HepG2 (cell line): ENCODE data around the gene CFAP90. TPM values are rescaled to one million over a fixed set of nuclear protein-coding genes. Genes with fewer than 3 reads are reported as not detected.

Source experiments
- ATAC-seq: fragments of 200-7000 bp; cut with Tn5 transposase; 3 replicates; pipeline ENCODE4 v1.9.1; 2020; ENCODE audit warnings: mild to moderate bottlenecking, moderate library complexity
- BruUV-seq: library from RNA; stranded (reverse); fragments of 400-500 nt; replicated peaks from 2 replicates; lab custom pipeline; 2021; lab: Mats Ljungman, UMichigan
- CTCF ChIA-PET: fragments of 300-600 bp; formaldehyde crosslinking; extraction: SDS; loops from one replicate; lab custom pipeline; 2021; ENCODE audit warnings: low total read pairs, inconsistent platforms, low intra/inter-chr PET ratio; lab: Yijun Ruan, JAX
- POLR2A ChIA-PET: fragments of 350-600 bp; sonication (Branson Sonifier 250); formaldehyde crosslinking; loops from one replicate; lab custom pipeline; 2020; ENCODE audit warnings: antibody characterized with exemption, inconsistent platforms; lab: Yijun Ruan, JAX
- DNase-seq: peaks from one replicate; pipeline ENCODE4 v3.0.0-alpha.2; 2015; ENCODE audit warnings: low spot score
- FAIRE-seq: peaks from 3 replicates; lab custom pipeline; 2011; peaks lifted over from hg19 to GRCh38; lab: Jason Lieb, UNC
- H2AFZ ChIP-seq: one replicate; pipeline ENCODE4 v1.6.1; 2011; ENCODE audit warnings: low read length, inconsistent platforms
- H3K27ac ChIP-seq: fragments of 300-600 bp; 3 replicates; pipeline ENCODE4 v1.8.0; 2011; ENCODE audit warnings: mixed run types, mild to moderate bottlenecking, mixed read lengths, low read length, inconsistent platforms; ENCODE audit not compliant: insufficient read depth; ENCODE audit errors: extremely low read length
- H3K27me3 ChIP-seq, 2 experiments: fragments of 200-600 bp in 1 of 2; 2 replicates in 1 of 2; 3 replicates in 1 of 2; pipeline versions ENCODE4 v1.6.0 to v1.8.0; 2011; ENCODE audit warnings: low read length in 2 of 2, mild to moderate bottlenecking in 2 of 2, moderate library complexity in 2 of 2, inconsistent platforms in 1 of 2; ENCODE audit not compliant: insufficient read depth in 2 of 2, control insufficient read depth in 1 of 2
- H3K36me3 ChIP-seq, 2 experiments: fragments of 200-600 bp in 1 of 2; replicated peaks in 1 of 2; 2 replicates in 1 of 2; 3 replicates in 1 of 2; pipeline versions ENCODE4 v1.5.1 to v1.8.0; 2011; ENCODE audit warnings: low read length in 2 of 2, inconsistent platforms in 1 of 2; ENCODE audit not compliant: insufficient read depth in 2 of 2, control insufficient read depth in 1 of 2
- H3K4me1 ChIP-seq: 2 replicates; pipeline ENCODE4 v1.5.1; 2012; ENCODE audit warnings: low read length, inconsistent platforms; ENCODE audit not compliant: insufficient read depth
- H3K4me2 ChIP-seq: 2 replicates; pipeline ENCODE4 v1.6.0; 2011; ENCODE audit warnings: low read depth, low read length, inconsistent platforms
- H3K4me3 ChIP-seq, 3 experiments: fragments of 200-600 bp in 1 of 3; sonication (generic), shearing (Covaris generic) in 1 of 3; replicated peaks in 1 of 3; 2 replicates each; pipeline ENCODE4 v1.5.1; 2011 to 2016; ENCODE audit warnings: low read length in 3 of 3, inconsistent platforms in 2 of 3, low read depth in 2 of 3, mild to moderate bottlenecking in 2 of 3, control low read depth in 1 of 3, mixed read lengths in 1 of 3; ENCODE audit not compliant: insufficient read depth in 1 of 3
- H3K79me2 ChIP-seq: one replicate; pipeline ENCODE4 v1.6.1; 2011; ENCODE audit warnings: low read length, inconsistent platforms; ENCODE audit not compliant: insufficient read depth
- H3K9ac ChIP-seq: 2 replicates; pipeline ENCODE4 v1.6.0; 2011; ENCODE audit warnings: mild to moderate bottlenecking, low read depth, low read length, inconsistent platforms; ENCODE audit not compliant: insufficient read depth
- H3K9me3 ChIP-seq: 2 replicates; pipeline ENCODE4 v1.5.1; 2012; ENCODE audit warnings: mild to moderate bottlenecking, low read length
- H4K20me1 ChIP-seq: 2 replicates; pipeline ENCODE4 v1.6.0; 2011; ENCODE audit warnings: inconsistent platforms, mild to moderate bottlenecking, low read length, moderate library complexity; ENCODE audit not compliant: insufficient read depth
- ETV5 ChIP-seq: IDR thresholded peaks from 2 replicates; pipeline ENCODE4 v1.6.1; 2018; ENCODE audit warnings: missing biosample characterization, missing genetic modification reagents, inconsistent platforms, borderline replicate concordance
- HOXA7 ChIP-seq: sonication (generic); formaldehyde crosslinking; IDR thresholded peaks from 2 replicates; pipeline ENCODE4 v1.8.1; 2022; ENCODE audit warnings: mild to moderate bottlenecking, missing genetic modification reagents, moderate library complexity
- MED8 ChIP-seq: sonication (generic); formaldehyde crosslinking; IDR thresholded peaks from 2 replicates; pipeline ENCODE4 v1.8.1; 2023; ENCODE audit warnings: mild to moderate bottlenecking, missing genetic modification reagents; ENCODE audit not compliant: insufficient replicate concordance
- NCOA5 ChIP-seq: sonication (generic); formaldehyde crosslinking; IDR thresholded peaks from 2 replicates; pipeline ENCODE4 v1.4.0; 2020; ENCODE audit warnings: missing genetic modification reagents
- NFKB2 ChIP-seq: sonication (generic); formaldehyde crosslinking; IDR thresholded peaks from 2 replicates; pipeline ENCODE4 v1.4.0; 2020; ENCODE audit warnings: missing genetic modification reagents, borderline replicate concordance
- NKX3-1 ChIP-seq: sonication (generic); formaldehyde crosslinking; IDR thresholded peaks from 2 replicates; pipeline ENCODE4 v1.5.0; 2020; ENCODE audit warnings: missing genetic modification reagents
- NR2F6 ChIP-seq, 2 experiments: IDR thresholded peaks; 2 replicates each; pipeline ENCODE4 v1.6.1; 2016; ENCODE audit warnings: antibody characterized with exemption in 1 of 2, mild to moderate bottlenecking in 1 of 2
- NR3C1 ChIP-seq: sonication (generic); formaldehyde crosslinking; IDR thresholded peaks from 2 replicates; pipeline ENCODE4 v1.4.0; 2020; ENCODE audit warnings: missing genetic modification reagents
- RARA ChIP-seq: IDR thresholded peaks from 2 replicates; pipeline ENCODE4 v1.6.1; 2016; ENCODE audit warnings: missing genetic modification reagents, missing compliant biosample characterization
- RXRB ChIP-seq: IDR thresholded peaks from 2 replicates; pipeline ENCODE4 v1.6.1; 2016; ENCODE audit warnings: borderline replicate concordance, missing genetic modification reagents, missing compliant biosample characterization
- TOE1 ChIP-seq: sonication (generic); formaldehyde crosslinking; IDR thresholded peaks from 2 replicates; pipeline ENCODE4 v1.4.0; 2020; ENCODE audit warnings: mild to moderate bottlenecking, missing genetic modification reagents
- ZMAT3 ChIP-seq: sonication (generic); formaldehyde crosslinking; conservative IDR thresholded peaks from 2 replicates; pipeline ENCODE4 v1.7.0; 2021; ENCODE audit warnings: missing genetic modification reagents
- ZNF205 ChIP-seq: IDR thresholded peaks from 2 replicates; pipeline ENCODE4 v1.6.1; 2018; ENCODE audit warnings: missing biosample characterization, missing genetic modification reagents
- ZNF326 ChIP-seq: sonication (generic); formaldehyde crosslinking; IDR thresholded peaks from 2 replicates; pipeline ENCODE4 v1.4.0; 2020; ENCODE audit warnings: missing genetic modification reagents, borderline replicate concordance
- ZNF563 ChIP-seq: sonication (generic); formaldehyde crosslinking; IDR thresholded peaks from 2 replicates; pipeline ENCODE4 v1.8.0; 2022; ENCODE audit warnings: mild to moderate bottlenecking, moderate library complexity, missing genetic modification reagents
- ZNF672 ChIP-seq: sonication (generic); formaldehyde crosslinking; IDR thresholded peaks from 2 replicates; pipeline ENCODE4 v1.8.1; 2022; ENCODE audit warnings: missing genetic modification reagents
- ZNF737 ChIP-seq: sonication (generic); formaldehyde crosslinking; IDR thresholded peaks from 2 replicates; pipeline ENCODE4 v1.5.0; 2020; ENCODE audit warnings: missing genetic modification reagents, mild to moderate bottlenecking, borderline replicate concordance
- ZSCAN21 ChIP-seq: sonication (generic); formaldehyde crosslinking; IDR thresholded peaks from 2 replicates; pipeline ENCODE4 v1.8.0; 2022; ENCODE audit warnings: mild to moderate bottlenecking, missing genetic modification reagents, moderate library complexity, borderline replicate concordance
- WGBS: methylation state at CpG from one replicate; pipeline ENCODE4 v1.1.6; 2017; ENCODE audit warnings: low lambda C conversion rate; 5-methylcytosine and 5-hydroxymethylcytosine counted together
- in situ Hi-C: cut with HindIII; loops from 2 replicates; pipeline ENCODE4 v1.10.0; 2017; ENCODE audit warnings: low pct_unique_long_range_greater_than_20kb; ENCODE audit not compliant: extremely low pct_ligation_motif_present
- intact Hi-C: fragments of 100-400 bp; cut with micrococcal nuclease; formaldehyde crosslinking; loops from one replicate; pipeline ENCODE4 v1.10.0; 2022; ENCODE audit not compliant: unreplicated experiment
- polyA plus RNA-seq, 8 experiments: library from polyadenylated mRNA; depleted of rRNA in 3 of 8; stranded (reverse) in 7 of 8; unstranded in 1 of 8; fragments of >200 nt; fragmentation: Illumina TruSeq in 4 of 8; extraction: Trizol in 4 of 8; gene quantifications; 2 replicates each; pipeline versions ENCODE4 v1.2.1 to v1.2.3, GENCODE V29; 2011 to 2016; ENCODE audit warnings: low read depth in 4 of 8, missing spikeins in 1 of 8, mixed read lengths in 1 of 8; ENCODE audit not compliant: insufficient read depth in 1 of 8
- total RNA-seq, 5 experiments: library from RNA; depleted of rRNA; stranded (reverse); fragments of >200 nt; fragmentation: Illumina TruSeq; extraction: Trizol; gene quantifications; 2 replicates each; pipeline ENCODE4 v1.2.3, GENCODE V29; 2016; ENCODE audit warnings: low read depth in 1 of 5
- TF ChIP-seq, protein P1 (sequence below): fragments of 450-650 bp; IDR thresholded peaks from 2 replicates; pipeline ENCODE4 v1.6.1; 2016
- TF ChIP-seq, protein P2 (sequence below): sonication (generic); formaldehyde crosslinking; IDR thresholded peaks from 2 replicates; pipeline ENCODE4 v1.5.0; 2020; ENCODE audit warnings: missing genetic modification reagents
- TF ChIP-seq, protein P3 (sequence below): IDR thresholded peaks from 2 replicates; pipeline ENCODE4 v1.6.1; 2016; ENCODE audit warnings: mild to moderate bottlenecking

The CFAP90 gene
- total and polyA plus RNA-seq, 2 of the 13 experiments (the other 11 are each of a cell fraction or from before 2014, with no cell fraction given) = 0.11 TPM; not detected in 1

DNA sequence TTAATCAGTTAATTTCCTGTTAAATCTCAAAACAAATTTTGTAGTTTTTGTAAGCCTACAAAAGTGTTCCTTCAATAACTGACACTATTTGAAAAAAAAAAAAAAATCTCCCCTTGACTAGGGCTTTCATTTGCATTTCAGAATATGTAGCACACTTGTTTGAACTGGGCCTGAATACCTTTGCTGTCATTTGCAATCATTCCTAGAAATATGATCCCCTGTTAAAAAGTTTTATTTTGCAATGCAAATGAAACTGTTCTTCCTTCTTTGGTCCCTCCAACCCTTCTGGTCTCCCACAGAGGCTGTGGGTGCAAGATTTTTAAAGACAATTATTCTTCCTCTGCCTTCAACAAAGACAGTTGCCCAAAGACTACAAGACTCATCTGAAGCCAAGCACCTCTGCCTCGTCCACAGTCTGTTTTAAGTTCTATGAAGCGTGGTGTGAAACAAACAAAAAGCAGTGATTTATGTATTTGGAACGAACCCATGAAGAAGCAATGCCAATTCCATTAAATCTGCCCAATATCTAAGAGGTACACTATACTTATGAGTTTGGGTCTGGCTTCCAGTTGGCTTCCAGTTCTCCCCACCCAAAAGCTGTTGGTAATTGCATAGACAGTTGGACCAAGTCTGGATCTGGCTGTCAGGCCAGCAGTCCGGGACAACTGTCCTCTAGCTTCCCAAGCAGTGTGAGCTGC is 66.1 kb downstream of the CFAP90 start (continued):
- TF ChIP-seq, protein P1, sequence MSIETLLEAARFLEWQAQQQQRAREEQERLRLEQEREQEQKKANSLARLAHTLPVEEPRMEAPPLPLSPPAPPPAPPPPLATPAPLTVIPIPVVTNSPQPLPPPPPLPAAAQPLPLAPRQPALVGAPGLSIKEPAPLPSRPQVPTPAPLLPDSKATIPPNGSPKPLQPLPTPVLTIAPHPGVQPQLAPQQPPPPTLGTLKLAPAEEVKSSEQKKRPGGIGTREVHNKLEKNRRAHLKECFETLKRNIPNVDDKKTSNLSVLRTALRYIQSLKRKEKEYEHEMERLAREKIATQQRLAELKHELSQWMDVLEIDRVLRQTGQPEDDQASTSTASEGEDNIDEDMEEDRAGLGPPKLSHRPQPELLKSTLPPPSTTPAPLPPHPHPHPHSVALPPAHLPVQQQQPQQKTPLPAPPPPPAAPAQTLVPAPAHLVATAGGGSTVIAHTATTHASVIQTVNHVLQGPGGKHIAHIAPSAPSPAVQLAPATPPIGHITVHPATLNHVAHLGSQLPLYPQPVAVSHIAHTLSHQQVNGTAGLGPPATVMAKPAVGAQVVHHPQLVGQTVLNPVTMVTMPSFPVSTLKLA = no peak
- TF ChIP-seq ZNF563 (CRISPR knock-in tag) (no peak), ZSCAN21 (no peak), TOE1 (CRISPR knock-in tag) (no peak), MED8 (no peak), NR3C1 (no peak), NKX3-1 (no peak), ZNF326 (CRISPR knock-in tag) (no peak)

DNA sequence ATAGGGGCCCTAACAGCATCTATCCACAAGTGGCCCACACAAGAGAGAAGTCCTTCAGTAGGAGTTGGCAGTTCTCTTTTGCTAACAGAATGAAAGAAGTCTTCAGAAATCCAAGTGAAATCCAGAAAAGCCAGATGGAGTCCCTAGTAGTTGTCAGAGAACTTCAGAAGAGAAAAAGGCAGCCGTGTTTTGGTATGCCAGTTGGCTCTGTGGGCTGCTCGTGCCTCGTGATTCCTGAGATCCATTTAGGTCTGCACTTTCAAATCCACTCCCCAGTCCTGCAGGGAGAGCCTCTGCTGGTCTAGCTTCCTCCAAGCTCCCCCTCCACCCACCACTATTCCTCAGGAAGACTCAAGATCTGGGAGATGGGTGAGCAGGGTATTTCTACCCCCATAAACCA is 69.0 kb downstream of the CFAP90 start:
- ChIA-PET POLR2A (no interaction called here), CTCF (no interaction called here)
- Histone ChIP-seq H2AFZ (no peak overlapping the region), H3K36me3 (no peaks in the 10 kb centered on the region), H3K27ac (no peak overlapping the region), H4K20me1 (no peaks in the 10 kb centered on the region), H3K4me3 (no peak overlapping the region), H3K4me1 (no peaks in the 10 kb centered on the region), H3K4me2 (no peak overlapping the region), H3K27me3 (peaks cover 3 to 21% of the 10 kb centered on the region in 2 experiments; a peak in 2 of 5 replicates), H3K9ac (no peak overlapping the region), H3K9me3 (no peaks in the 10 kb centered on the region), H3K79me2 (no peaks in the 10 kb centered on the region)
- 0% methylated on average over 2 of the region's 3 CpGs for WGBS
- intact Hi-C loops = no loop called here
- no peak for TF ChIP-seq ZNF205
- no peak for TF ChIP-seq RXRB (CRISPR knock-in tag)
- TF ChIP-seq ETV5 = no peak
- TF ChIP-seq ZNF737 (CRISPR knock-in tag) = no peak
- TF ChIP-seq ZNF672 (CRISPR knock-in tag) = no peak
- no peak for TF ChIP-seq NCOA5 (CRISPR knock-in tag)
- TF ChIP-seq, protein P2, sequence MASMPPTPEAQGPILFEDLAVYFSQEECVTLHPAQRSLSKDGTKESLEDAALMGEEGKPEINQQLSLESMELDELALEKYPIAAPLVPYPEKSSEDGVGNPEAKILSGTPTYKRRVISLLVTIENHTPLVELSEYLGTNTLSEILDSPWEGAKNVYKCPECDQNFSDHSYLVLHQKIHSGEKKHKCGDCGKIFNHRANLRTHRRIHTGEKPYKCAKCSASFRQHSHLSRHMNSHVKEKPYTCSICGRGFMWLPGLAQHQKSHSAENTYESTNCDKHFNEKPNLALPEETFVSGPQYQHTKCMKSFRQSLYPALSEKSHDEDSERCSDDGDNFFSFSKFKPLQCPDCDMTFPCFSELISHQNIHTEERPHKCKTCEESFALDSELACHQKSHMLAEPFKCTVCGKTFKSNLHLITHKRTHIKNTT (CRISPR knock-in tag) = no peak
- TF ChIP-seq HOXA7 = no peak
- TF ChIP-seq NR2F6 (IDR thresholded peaks at IDR 0.05) = no peak
- no peak for TF ChIP-seq NR2F6 (CRISPR knock-in tag; IDR thresholded peaks at IDR 0.05)
- TF ChIP-seq, protein P3, sequence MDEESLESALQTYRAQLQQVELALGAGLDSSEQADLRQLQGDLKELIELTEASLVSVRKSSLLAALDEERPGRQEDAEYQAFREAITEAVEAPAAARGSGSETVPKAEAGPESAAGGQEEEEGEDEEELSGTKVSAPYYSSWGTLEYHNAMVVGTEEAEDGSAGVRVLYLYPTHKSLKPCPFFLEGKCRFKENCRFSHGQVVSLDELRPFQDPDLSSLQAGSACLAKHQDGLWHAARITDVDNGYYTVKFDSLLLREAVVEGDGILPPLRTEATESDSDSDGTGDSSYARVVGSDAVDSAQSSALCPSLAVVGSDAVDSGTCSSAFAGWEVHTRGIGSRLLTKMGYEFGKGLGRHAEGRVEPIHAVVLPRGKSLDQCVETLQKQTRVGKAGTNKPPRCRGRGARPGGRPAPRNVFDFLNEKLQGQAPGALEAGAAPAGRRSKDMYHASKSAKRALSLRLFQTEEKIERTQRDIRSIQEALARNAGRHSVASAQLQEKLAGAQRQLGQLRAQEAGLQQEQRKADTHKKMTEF (CRISPR knock-in tag) = no peak
- no peak for TF ChIP-seq RARA
- TF ChIP-seq NFKB2 (CRISPR knock-in tag) = no peak
- no peak for TF ChIP-seq ZMAT3 (CRISPR knock-in tag)
- ATAC-seq (no peak), DNase-seq (no peak), FAIRE-seq (no peak)
- BruUV-seq = no TSS peak
- in situ Hi-C loops = no loop called here
